ENCODE results near the gene FAM210A.

The FAM210A gene

DNA sequence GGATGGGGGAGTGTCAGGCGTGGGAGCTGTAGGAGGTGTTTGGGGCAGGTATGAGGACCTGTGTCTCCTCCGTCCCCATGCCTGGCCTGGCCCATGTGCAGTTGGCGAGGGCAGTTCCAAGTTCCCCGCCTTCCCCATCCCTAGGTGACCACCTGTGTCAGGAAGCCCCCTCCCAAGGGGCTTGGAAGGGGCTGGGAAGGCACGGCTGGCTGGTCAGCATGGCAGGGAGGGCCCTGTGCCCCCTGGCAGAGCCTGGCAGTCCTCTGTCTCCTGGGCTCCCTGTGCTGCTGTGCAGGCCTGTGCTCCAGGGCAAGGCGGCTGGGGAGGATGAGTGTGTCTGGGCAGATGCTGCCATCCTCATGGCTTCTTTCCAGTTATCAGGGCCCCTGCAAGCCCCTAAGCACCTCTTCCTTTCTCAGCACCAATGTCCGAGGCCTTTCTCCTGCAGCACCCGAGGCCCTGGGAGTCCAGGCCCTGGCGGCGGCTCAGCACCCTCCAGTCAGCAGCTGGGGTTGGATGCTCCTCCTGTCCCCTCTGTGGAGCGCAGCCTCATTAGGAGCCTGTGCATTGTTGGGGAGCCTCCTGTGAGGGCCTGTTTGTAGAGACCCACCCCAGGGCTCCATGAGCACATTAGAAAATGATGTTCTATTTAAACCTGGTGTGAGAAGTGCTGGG is 101.7 kb downstream of the FAM210A start:
- ChIA-PET CTCF (interaction anchor here (1.5 to 10.0 kb wide), 2 partner anchors 12 to 65 kb away, joined by 3 to 149 read pairs; no protein-coding TSS in a partner anchor), POLR2A (no interaction called here)
- no peak for DNase-seq (ENCODE audit: extremely low spot score)
- TF ChIP-seq, protein P1, sequence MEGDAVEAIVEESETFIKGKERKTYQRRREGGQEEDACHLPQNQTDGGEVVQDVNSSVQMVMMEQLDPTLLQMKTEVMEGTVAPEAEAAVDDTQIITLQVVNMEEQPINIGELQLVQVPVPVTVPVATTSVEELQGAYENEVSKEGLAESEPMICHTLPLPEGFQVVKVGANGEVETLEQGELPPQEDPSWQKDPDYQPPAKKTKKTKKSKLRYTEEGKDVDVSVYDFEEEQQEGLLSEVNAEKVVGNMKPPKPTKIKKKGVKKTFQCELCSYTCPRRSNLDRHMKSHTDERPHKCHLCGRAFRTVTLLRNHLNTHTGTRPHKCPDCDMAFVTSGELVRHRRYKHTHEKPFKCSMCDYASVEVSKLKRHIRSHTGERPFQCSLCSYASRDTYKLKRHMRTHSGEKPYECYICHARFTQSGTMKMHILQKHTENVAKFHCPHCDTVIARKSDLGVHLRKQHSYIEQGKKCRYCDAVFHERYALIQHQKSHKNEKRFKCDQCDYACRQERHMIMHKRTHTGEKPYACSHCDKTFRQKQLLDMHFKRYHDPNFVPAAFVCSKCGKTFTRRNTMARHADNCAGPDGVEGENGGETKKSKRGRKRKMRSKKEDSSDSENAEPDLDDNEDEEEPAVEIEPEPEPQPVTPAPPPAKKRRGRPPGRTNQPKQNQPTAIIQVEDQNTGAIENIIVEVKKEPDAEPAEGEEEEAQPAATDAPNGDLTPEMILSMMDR (IDR thresholded peaks at IDR 0.05; ENCODE audit: control extremely low read depth, extremely low read depth, low read depth, missing control alignments), result no peak

DNA sequence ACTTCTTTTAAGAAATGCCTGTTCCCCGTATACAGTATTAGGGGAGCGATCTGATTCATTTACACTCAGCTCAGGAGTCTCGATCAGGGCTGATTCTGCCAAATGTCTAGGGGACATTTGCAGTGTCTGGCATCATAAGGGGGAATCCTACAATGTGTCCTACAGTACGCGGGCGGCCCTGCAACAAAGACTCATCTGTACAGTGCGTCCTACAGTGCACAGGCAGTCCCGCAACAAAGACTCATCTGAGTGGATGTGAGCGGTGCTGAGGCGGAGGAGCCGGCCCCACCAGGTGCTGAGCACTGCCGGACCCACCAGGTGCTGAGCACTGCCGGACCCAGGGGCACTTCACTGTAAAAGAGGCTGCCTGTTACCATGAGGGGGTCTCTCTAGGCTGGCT is 102.5 kb downstream of the FAM210A start:
- DNase-seq (ENCODE audit: extremely low spot score), result no peak
- TF ChIP-seq, protein P1 (IDR thresholded peaks at IDR 0.05; ENCODE audit: control extremely low read depth, extremely low read depth, low read depth, missing control alignments), result no peak
- CTCF ChIA-PET, result interaction anchor here (1.9 to 4.1 kb wide), 2 partner anchors 57 to 66 kb away, joined by 4 to 16 read pairs; no protein-coding TSS in a partner anchor
- POLR2A ChIA-PET, result interaction anchor here (1.7 kb wide), 1 partner anchor 12 kb away, joined by 7 read pairs; no protein-coding TSS in a partner anchor

DNA sequence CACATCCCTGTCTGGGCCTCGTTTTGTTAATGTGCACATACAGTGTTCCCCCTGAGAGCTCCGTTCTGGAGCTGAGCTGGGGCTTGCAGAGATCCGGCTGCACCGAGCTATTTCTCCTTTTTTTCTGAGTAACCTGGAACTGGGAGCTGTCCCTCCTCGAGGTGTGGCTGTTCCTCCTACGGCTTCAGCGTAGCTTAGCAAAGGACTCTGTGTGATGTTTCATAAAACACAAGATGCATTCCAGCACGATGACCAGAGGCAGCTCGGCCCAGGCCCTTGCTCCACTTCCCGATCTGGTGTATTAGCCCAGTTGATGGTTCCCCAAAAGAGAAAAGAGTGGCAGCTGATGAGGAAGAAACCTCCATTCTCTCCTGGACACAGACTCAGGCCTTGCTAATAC is 103.0 kb downstream of the FAM210A start:
- CTCF ChIA-PET, result interaction anchor here (1.9 to 4.1 kb wide), 2 partner anchors 56 to 65 kb away, joined by 4 to 16 read pairs; no protein-coding TSS in a partner anchor
- DNase-seq (ENCODE audit: extremely low spot score), result no peak
- POLR2A ChIA-PET, result interaction anchor here (1.7 kb wide), 1 partner anchor 11 kb away, joined by 7 read pairs; no protein-coding TSS in a partner anchor
- TF ChIP-seq, protein P1 (IDR thresholded peaks at IDR 0.05; ENCODE audit: control extremely low read depth, extremely low read depth, low read depth, missing control alignments), result no peak

DNA sequence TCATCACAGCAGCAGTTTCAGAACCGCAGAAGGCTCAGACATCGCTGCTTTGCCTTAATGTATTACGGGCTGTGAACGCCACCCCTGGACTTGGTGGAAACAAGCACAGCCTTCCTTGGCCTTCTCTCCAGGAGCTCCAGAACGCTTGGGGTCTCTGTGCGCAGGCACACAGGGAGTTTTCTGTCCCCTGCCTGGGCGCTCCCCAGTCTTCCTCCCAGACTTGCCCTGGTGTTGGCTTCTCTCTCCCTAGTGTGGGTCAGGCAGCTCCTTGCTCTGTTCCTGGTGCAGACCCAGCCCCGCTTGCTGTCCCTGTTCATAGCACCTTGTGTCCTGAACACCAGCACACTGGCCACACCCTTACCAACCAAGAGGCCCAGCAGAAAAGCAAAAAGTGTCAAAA is 103.6 kb downstream of the FAM210A start:
- DNase-seq (ENCODE audit: extremely low spot score), result no peak
- ChIA-PET POLR2A (interaction anchor here (1.7 kb wide), 1 partner anchor 11 kb away, joined by 7 read pairs; no protein-coding TSS in a partner anchor), CTCF (interaction anchor here (1.3 to 4.1 kb wide), 3 partner anchors 56 to 73 kb away, joined by 3 to 16 read pairs (median 4); no protein-coding TSS in a partner anchor)
- TF ChIP-seq, protein P1 (IDR thresholded peaks at IDR 0.05; ENCODE audit: control extremely low read depth, extremely low read depth, low read depth, missing control alignments), result no peak

DNA sequence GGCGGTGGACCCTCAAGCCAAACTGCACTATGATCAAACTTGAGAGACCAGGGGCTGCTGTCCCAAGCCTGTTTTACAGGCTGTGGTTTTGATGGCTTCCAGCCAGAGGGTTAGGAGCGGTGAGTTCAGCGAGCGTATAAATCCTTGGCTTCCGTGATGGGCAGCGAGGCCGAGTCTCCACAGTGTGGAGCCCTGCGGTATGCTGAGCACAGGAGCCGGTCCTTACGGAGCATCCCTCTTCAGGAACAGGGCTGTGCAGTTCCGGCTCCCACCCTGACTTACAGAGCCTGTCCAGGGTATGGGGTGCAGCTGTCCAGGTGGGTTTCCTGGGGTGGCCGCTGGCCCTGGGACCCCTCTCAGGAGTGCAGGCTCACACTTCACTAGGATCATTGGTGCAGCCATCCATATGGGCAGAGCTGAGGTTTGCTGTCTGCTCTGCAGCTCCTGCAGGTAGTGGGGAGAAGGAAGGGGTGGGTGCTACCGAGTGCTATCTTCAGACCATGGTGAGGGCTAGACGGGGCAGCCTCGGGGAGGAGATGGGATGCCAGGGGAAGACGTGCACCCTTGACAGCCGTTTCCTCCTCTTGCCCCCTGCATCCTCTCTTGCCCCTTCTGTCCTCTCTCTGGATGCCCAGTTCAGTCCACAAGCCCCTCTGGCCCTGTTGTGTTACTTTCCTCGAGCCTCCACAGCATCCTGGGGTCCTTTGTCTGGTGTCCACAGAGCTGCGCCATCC is 104.3 kb downstream of the FAM210A start:
- DNase-seq (ENCODE audit: extremely low spot score), result no peak
- CTCF ChIA-PET, result interaction anchor here (0.8 to 4.1 kb wide), 4 partner anchors 8 to 73 kb away, joined by 3 to 16 read pairs (median 4); no protein-coding TSS in a partner anchor
- TF ChIP-seq, protein P1 (IDR thresholded peaks at IDR 0.05; ENCODE audit: control extremely low read depth, extremely low read depth, low read depth, missing control alignments), result no peak
- POLR2A ChIA-PET, result interaction anchor here (1.7 kb wide), 1 partner anchor 10 kb away, joined by 7 read pairs; no protein-coding TSS in a partner anchor

DNA sequence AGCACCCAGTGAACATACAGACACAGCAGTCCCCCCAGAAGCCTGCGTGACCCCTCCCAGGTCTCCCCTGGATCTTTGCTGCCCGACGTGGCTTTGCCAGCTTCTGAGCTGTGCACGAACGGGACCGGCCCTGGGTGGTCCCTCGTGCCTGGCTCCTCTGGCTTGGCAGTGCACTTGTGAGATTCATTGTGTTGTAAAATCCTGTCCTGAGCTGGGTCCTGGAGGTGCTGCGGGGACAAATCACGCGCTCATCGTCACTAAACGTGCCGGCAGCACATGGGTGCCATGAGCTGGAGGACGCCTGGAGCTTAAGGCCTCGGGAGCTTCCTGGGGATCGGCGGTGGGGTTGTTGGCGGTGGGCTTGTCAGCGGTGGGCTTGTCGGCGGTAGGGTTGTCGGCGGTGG is 104.9 kb downstream of the FAM210A start:
- TF ChIP-seq, protein P1 (IDR thresholded peaks at IDR 0.05; ENCODE audit: control extremely low read depth, extremely low read depth, low read depth, missing control alignments), result no peak
- CTCF ChIA-PET, result interaction anchor here (0.8 to 4.1 kb wide), 3 partner anchors 8 to 72 kb away, joined by 3 to 16 read pairs (median 4); no protein-coding TSS in a partner anchor
- DNase-seq (ENCODE audit: extremely low spot score), result no peak
- POLR2A ChIA-PET, result no interaction called here

Measured in GM10248 (cell line).